Stimulated activated CD8-positive, alpha-beta memory T cell treated with anti-CD3 and anti-CD28 coated beads, Interleukin-7, amount 100 ng/mL, for 4 hours (primary cell): Measurements from ENCODE around the gene SLAMF8.

Experiments used
- DNase-seq, 2 donors: peaks; one replicate each; pipeline ENCODE4 v3.0.0-alpha.2; 2020; ENCODE audit warnings: low read depth in 2 of 2

Gene SLAMF8

GRCh38 chr1:159869173-159869572 lies 42.5 kb downstream of the SLAMF8 start:
- DNase-seq: no peak

GRCh38 chr1:159869607-159870006 lies 42.9 kb downstream of the SLAMF8 start:
- no peak for DNase-seq

GRCh38 chr1:159870704-159871103 lies 44.0 kb downstream of the SLAMF8 start:
- DNase-seq: no peak

DNA sequence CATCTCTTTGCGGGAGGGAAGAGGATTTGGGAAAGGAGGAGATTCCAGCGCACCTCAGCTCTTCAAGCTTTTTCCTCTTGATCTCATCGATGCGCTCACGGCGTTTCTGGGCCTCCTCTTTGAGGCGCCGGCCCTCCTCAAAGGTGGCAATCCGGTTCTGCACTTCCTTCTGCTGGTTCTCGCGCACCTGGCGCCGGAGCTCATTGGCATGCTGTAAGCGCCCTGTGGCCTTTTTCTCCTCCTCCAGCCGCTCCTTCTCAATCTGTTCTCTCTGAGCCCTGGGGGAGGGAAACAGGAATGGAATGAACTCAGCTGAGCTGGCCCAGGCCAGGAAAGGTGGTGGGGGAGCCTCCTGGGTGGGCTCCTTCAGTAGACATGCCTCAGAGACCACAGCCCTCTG lies 46.2 kb downstream of the SLAMF8 start:
- DNase-seq: no peak

DNA sequence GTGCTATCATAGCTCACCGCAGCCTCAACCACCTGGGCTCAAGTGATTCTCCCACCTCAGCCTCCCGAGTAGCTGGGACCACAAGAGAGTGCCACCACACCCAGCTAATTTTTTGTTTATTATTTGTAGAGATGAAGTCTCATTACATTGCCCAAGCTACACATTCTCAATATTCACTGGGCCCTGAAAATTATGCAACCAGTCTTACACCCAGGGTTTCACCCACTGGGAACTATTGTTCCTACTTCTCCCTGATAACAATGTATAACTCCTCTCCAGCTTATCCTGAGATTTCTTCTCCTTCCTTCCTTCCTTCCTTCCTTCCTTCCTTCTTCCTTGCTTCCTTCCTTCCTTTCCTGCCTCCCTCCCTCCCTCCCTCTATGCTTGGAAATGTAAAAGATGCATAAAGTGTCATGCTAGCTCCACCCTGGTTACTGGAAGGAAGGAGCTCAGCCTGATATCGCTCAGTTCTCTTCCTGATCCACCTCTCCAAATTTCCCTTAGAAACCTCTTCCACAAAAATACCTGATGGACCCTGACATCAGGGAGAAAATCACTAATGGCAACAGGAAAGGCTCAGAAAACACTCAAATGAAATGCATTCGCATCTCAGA lies 47.0 kb downstream of the SLAMF8 start:
- DNase-seq: no peak

DNA sequence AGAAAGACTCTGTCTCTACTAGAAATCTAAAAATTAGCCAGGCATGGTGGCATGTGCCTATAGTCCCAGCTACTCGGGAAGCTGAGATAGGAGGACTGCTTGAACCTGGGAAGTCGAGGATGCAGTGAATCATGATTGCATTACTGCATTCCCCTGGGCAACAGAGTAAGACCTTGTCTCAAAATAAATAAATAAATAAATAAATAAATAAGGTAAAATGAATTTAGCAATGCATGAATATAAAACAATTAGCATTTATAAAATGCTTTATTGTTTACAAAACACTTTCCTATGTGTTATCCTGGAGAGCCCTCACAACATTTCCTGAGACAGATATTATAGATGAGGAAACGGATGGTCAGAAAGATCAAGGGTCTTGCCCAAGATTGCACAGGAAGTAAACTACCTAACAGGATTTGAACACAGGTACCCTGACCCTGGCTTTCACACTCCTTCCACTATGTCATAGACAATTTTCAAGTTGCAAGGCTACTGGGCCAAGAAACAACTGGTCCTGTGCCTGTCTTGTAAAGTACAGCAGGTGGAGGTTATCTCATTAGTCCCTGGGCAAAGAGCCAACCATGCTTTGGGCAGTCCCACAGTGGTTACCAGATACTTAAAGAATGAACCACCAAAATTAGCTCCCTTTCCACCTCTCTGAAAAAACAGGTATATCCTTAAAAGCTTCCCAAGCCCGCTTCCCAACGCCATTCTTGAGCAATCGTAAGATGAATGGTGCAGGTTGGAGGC lies 51.2 kb downstream of the SLAMF8 start:
- no peak for DNase-seq

GRCh38 chr1:159879136-159879535 lies 52.5 kb downstream of the SLAMF8 start:
- no peak for DNase-seq

DNA sequence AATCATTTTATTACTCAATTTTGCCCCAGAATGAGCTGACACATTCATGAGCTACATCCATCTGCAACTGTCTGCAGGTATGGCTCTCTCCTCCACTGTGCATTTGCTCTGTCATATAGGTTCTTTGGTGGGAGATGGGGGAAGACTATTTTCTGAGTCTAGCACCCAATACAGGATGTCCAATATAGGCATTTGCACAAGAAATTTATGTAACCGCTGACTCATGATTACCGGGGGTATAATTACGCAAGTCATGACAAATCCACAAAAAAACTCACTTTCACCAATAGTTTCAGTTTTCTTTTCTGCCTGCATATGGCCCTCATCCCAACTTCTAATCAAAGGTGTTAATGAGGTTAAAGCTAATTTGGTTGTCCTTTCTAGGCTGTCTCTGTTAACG lies 53.3 kb downstream of the SLAMF8 start:
- DNase-seq: no peak

DNA sequence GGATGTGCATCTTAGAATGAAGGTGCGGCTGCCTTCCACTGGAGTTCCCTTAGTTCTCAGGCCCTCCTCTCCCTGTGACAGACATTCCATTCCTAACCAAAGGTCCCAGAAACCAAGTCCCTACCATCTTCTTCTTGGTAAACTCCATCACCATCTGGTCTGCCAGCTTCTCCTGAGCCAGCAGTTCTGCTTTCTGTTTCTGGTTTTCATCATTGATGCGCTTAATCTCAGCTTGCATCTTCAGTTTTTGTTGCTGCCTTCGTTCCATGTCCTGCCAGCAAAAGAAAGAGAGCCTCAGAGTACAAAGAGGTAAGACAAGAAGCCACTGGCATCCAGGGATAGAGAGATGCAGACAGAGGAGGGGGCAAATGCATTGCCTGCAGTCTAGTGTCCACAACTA lies 53.8 kb downstream of the SLAMF8 start:
- no peak for DNase-seq

DNA sequence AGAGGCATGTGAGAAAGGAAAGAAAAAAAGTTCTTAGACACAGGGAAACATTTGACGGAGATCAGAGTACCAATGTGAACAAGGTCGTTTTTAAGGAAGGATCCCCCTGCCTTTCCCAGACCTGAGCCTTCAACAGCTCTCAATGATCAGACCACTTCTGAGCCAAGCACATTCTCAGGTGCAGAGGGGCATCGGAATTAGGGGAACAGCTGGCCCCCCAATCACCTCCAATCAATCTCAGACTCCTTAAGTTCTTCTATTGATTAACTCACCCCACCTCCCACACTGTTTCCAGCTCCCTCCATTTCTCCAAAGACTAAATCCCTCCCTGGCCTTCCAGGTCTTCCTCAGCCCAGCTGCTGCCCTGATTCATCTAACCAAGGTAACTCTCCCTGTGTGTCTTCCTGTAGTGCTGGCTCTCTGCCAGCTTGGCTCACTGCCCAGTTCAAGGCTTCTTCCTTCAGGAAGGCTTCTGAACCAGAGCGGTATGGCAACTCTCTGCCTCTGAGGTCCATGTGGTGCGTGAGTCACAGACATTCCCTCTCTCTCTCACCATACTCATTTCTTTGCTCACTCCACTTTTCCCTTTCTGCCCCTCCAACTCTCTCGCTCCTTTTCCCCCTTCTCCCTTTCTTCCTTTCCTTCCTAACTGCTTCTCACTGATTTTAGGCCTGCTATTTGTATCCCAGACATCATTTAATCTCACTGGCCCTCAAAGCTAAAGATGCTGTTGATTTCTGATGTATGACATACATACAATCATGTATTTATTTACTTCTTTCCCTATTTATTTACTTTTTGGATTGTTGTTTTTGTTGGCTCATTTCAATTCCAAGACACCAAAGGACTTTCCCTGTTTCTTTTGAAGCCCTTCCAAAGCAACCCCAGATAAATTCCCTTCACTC lies 55.2 kb downstream of the SLAMF8 start:
- DNase-seq: peak in 1 of 2 donors; percentile 5

GRCh38 chr1:159882527-159882862 lies 55.8 kb downstream of the SLAMF8 start:
- no peak for DNase-seq

GRCh38 chr1:159883134-159883533 lies 56.5 kb downstream of the SLAMF8 start:
- DNase-seq: no peak

DNA sequence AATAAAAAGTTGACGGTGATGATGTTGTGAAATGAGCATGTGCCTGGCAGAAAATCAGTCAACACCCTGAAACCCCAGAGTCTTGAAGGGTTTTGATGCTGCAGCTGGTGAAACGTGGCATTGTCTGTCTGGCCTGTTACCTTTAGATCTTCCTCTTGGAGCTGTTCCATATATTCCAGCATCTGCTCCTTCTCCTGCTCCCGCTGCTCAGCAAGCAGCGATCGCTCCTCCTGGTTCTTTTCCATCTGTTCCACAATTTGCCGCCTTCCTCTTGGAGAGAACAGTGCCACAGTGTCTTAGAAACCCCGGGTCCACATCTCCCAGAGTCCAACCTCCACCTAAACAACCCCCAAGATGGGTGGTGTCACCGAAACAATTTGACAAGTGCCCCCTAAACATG lies 57.6 kb downstream of the SLAMF8 start:
- DNase-seq: no peak
